ENCODE data around the gene APOL3.
"Not testable (repeated sequence)": the region's sequence is repeated elsewhere in the genome, so short reads cannot be mapped to it uniquely, and the experiment has no call there.

Gene APOL3

GRCh38 chr22:36131907-36132306 lies 28.6 kb downstream of the APOL3 start:
- DNase-seq = no peak

GRCh38 chr22:36129486-36130388 lies 30.8 kb downstream of the APOL3 start:
- no peak for DNase-seq

- no peak for DNase-seq
Measured at GRCh38 chr22:36129071-36129470, 31.5 kb downstream of the APOL3 start.

- no peak for DNase-seq
Measured at GRCh38 chr22:36125994-36126531, 34.5 kb downstream of the APOL3 start.

- no peak for DNase-seq
Measured at GRCh38 chr22:36125434-36125833, 35.1 kb downstream of the APOL3 start.

GRCh38 chr22:36124666-36125065 lies 35.9 kb downstream of the APOL3 start:
- DNase-seq = no peak

- DNase-seq = peak; percentile 36
Measured at GRCh38 chr22:36123673-36124630, 36.6 kb downstream of the APOL3 start.

GRCh38 chr22:36120621-36121351 lies 39.8 kb downstream of the APOL3 start:
- not testable (repeated sequence) for DNase-seq

- DNase-seq = no peak
Measured at GRCh38 chr22:36117053-36117554, 43.5 kb downstream of the APOL3 start.

GRCh38 chr22:36116127-36116526 lies 44.4 kb downstream of the APOL3 start:
- no peak for DNase-seq

GRCh38 chr22:36113121-36113520 lies 47.4 kb downstream of the APOL3 start:
- DNase-seq = no peak

GRCh38 chr22:36111316-36111715 lies 49.2 kb downstream of the APOL3 start:
- no peak for DNase-seq

GRCh38 chr22:36110306-36110881 lies 50.2 kb downstream of the APOL3 start:
- no peak for DNase-seq

GRCh38 chr22:36107436-36107835 lies 53.1 kb downstream of the APOL3 start:
- DNase-seq = no peak

- no peak for DNase-seq
Measured at GRCh38 chr22:36106910-36107309, 53.6 kb downstream of the APOL3 start.

GRCh38 chr22:36104988-36105387 lies 55.6 kb downstream of the APOL3 start:
- DNase-seq = no peak

- no peak for DNase-seq
Measured at GRCh38 chr22:36104435-36104834, 56.1 kb downstream of the APOL3 start.

- DNase-seq = no peak
Measured at GRCh38 chr22:36103891-36104290, 56.7 kb downstream of the APOL3 start.

- no peak for DNase-seq
Measured at GRCh38 chr22:36102995-36103394, 57.6 kb downstream of the APOL3 start.

GRCh38 chr22:36101756-36102155 lies 58.8 kb downstream of the APOL3 start:
- no peak for DNase-seq

GRCh38 chr22:36100908-36101307 lies 59.6 kb downstream of the APOL3 start:
- not testable (repeated sequence) for DNase-seq
